Uterus (tissue), 2 donors: ENCODE data around the gene PCDH9.

ENCODE experiments used
- CTCF ChIP-seq, 4 experiments: fragments of 200-600 bp in 2 of 4; fragments of 450-650 bp in 2 of 4; sonication (generic) in 2 of 4; IDR thresholded peaks; one replicate each; pipeline ENCODE4 v1.5.1; 2016 to 2019; ENCODE audit warnings: antibody characterized with exemption in 4 of 4, mild to moderate bottlenecking in 2 of 4, moderate library complexity in 1 of 4
- POLR2A ChIP-seq, 2 donors: fragments of 450-650 bp; IDR thresholded peaks; one replicate each; pipeline ENCODE4 v1.6.1; 2016; ENCODE audit warnings: antibody characterized with exemption in 2 of 2, mild to moderate bottlenecking in 1 of 2, moderate library complexity in 1 of 2

- TF ChIP-seq CTCF (IDR thresholded peaks at IDR 0.05) (no peak), POLR2A (IDR thresholded peaks at IDR 0.05) (no peak)
Observed at GRCh38 chr13:67091603-67092002, 138.5 kb downstream of the PCDH9 start.
